HepG2 (cell line): ENCODE data around the gene PROM2.

Experiments
- CENPT ChIP-seq: sonication (generic); formaldehyde crosslinking; IDR thresholded peaks from 2 replicates; pipeline ENCODE4 v1.8.0; 2022; ENCODE audit warnings: low read depth, mild to moderate bottlenecking, moderate library complexity, missing genetic modification reagents
- EZH2 ChIP-seq: conservative IDR thresholded peaks from 2 replicates; pipeline ENCODE4 v1.6.1; 2012; ENCODE audit warnings: mild to moderate bottlenecking, low read depth, low read length, moderate library complexity
- JUN ChIP-seq: sonication (generic); formaldehyde crosslinking; IDR thresholded peaks from 2 replicates; pipeline ENCODE4 v1.4.0; 2020; ENCODE audit warnings: mild to moderate bottlenecking, missing genetic modification reagents
- MYC ChIP-seq: sonication (generic); formaldehyde crosslinking; IDR thresholded peaks from 2 replicates; pipeline ENCODE4 v1.9.0; 2021; ENCODE audit warnings: missing genetic modification reagents, borderline replicate concordance
- POLR2A ChIP-seq, 2 experiments: IDR thresholded peaks; 2 replicates each; pipeline ENCODE4 v1.6.1; 2011; ENCODE audit warnings: low read depth in 2 of 2, low read length in 2 of 2, mild to moderate bottlenecking in 1 of 2, moderate library complexity in 1 of 2; ENCODE audit not compliant: insufficient read depth in 1 of 2
- TAF1 ChIP-seq: sonication (generic); formaldehyde crosslinking; IDR thresholded peaks from 2 replicates; pipeline ENCODE4 v1.4.0; 2020; ENCODE audit warnings: missing genetic modification reagents
- TARDBP ChIP-seq: sonication (generic); formaldehyde crosslinking; IDR thresholded peaks from 2 replicates; pipeline ENCODE4 v1.8.0; 2022; ENCODE audit warnings: mild to moderate bottlenecking, missing genetic modification reagents
- ZNF282 ChIP-seq: fragments of 450-650 bp; IDR thresholded peaks from 2 replicates; pipeline ENCODE4 v1.6.1; 2018; ENCODE audit not compliant: partially characterized antibody
- ZNF496 ChIP-seq: sonication (generic); formaldehyde crosslinking; IDR thresholded peaks from 2 replicates; pipeline ENCODE4 v1.8.1; 2023; ENCODE audit warnings: mild to moderate bottlenecking, moderate library complexity, missing genetic modification reagents; ENCODE audit not compliant: insufficient replicate concordance
- TF ChIP-seq, protein P1 (sequence below): sonication (generic); formaldehyde crosslinking; conservative IDR thresholded peaks from 2 replicates; pipeline ENCODE4 v1.8.0; 2022; ENCODE audit warnings: mild to moderate bottlenecking, moderate library complexity, missing genetic modification reagents
- TF ChIP-seq, protein P2 (sequence below): sonication (generic); formaldehyde crosslinking; IDR thresholded peaks from 2 replicates; pipeline ENCODE4 v1.8.0; 2022; ENCODE audit warnings: missing genetic modification reagents, mild to moderate bottlenecking, borderline replicate concordance
- TF ChIP-seq, protein P3 (sequence below), 2 experiments: IDR thresholded peaks; 2 replicates each; pipeline ENCODE4 v1.6.1; 2011 to 2012; ENCODE audit warnings: low read length in 2 of 2, borderline replicate concordance in 1 of 2, low read depth in 1 of 2, mild to moderate bottlenecking in 1 of 2, moderate library complexity in 1 of 2
- TF ChIP-seq, protein P4 (sequence below): sonication (generic); formaldehyde crosslinking; IDR thresholded peaks from 2 replicates; pipeline ENCODE4 v1.4.0; 2020; ENCODE audit warnings: missing genetic modification reagents

DNA sequence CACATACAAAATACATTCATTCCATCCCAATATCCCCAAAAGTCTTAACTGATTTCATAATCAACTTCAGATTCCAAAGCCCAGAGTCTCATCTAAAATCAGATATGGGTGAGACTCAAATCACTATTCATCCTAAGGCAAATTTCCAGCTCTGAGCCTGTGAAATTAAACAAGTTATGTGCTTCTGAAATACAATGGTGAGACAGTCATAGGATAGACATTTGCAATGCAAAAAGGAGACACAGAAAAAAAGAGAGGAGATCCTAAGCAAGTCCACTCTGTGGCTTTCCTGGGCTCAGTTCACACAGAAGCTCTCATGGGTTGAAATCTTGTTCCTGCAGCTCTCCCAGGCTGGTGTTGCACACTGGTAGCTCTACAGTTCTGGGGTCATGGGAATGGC is 48.6 kb upstream of the PROM2 start:
- TF ChIP-seq, protein P1, sequence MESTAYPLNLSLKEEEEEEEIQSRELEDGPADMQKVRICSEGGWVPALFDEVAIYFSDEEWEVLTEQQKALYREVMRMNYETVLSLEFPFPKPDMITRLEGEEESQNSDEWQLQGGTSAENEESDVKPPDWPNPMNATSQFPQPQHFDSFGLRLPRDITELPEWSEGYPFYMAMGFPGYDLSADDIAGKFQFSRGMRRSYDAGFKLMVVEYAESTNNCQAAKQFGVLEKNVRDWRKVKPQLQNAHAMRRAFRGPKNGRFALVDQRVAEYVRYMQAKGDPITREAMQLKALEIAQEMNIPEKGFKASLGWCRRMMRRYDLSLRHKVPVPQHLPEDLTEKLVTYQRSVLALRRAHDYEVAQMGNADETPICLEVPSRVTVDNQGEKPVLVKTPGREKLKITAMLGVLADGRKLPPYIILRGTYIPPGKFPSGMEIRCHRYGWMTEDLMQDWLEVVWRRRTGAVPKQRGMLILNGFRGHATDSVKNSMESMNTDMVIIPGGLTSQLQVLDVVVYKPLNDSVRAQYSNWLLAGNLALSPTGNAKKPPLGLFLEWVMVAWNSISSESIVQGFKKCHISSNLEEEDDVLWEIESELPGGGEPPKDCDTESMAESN (CRISPR knock-in tag), result no peak
- no peak for TF ChIP-seq ZNF282
- TF ChIP-seq, protein P2, sequence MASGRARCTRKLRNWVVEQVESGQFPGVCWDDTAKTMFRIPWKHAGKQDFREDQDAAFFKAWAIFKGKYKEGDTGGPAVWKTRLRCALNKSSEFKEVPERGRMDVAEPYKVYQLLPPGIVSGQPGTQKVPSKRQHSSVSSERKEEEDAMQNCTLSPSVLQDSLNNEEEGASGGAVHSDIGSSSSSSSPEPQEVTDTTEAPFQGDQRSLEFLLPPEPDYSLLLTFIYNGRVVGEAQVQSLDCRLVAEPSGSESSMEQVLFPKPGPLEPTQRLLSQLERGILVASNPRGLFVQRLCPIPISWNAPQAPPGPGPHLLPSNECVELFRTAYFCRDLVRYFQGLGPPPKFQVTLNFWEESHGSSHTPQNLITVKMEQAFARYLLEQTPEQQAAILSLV, result no peak
- TF ChIP-seq, protein P3, sequence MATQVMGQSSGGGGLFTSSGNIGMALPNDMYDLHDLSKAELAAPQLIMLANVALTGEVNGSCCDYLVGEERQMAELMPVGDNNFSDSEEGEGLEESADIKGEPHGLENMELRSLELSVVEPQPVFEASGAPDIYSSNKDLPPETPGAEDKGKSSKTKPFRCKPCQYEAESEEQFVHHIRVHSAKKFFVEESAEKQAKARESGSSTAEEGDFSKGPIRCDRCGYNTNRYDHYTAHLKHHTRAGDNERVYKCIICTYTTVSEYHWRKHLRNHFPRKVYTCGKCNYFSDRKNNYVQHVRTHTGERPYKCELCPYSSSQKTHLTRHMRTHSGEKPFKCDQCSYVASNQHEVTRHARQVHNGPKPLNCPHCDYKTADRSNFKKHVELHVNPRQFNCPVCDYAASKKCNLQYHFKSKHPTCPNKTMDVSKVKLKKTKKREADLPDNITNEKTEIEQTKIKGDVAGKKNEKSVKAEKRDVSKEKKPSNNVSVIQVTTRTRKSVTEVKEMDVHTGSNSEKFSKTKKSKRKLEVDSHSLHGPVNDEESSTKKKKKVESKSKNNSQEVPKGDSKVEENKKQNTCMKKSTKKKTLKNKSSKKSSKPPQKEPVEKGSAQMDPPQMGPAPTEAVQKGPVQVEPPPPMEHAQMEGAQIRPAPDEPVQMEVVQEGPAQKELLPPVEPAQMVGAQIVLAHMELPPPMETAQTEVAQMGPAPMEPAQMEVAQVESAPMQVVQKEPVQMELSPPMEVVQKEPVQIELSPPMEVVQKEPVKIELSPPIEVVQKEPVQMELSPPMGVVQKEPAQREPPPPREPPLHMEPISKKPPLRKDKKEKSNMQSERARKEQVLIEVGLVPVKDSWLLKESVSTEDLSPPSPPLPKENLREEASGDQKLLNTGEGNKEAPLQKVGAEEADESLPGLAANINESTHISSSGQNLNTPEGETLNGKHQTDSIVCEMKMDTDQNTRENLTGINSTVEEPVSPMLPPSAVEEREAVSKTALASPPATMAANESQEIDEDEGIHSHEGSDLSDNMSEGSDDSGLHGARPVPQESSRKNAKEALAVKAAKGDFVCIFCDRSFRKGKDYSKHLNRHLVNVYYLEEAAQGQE (IDR thresholded peaks at IDR 0.05; ENCODE audit: borderline replicate concordance in 1 of 2, low read depth in 1 of 2, low read length in 2 of 2), result no peak
- no peak for TF ChIP-seq POLR2A (IDR thresholded peaks at IDR 0.05; ENCODE audit: insufficient read depth in 1 of 2, low read depth in 2 of 2, low read length in 2 of 2)
- no peak for TF ChIP-seq CENPT (CRISPR knock-in tag)
- TF ChIP-seq MYC (CRISPR knock-in tag), result no peak
- no peak for TF ChIP-seq JUN (CRISPR knock-in tag)
- TF ChIP-seq, protein P4, sequence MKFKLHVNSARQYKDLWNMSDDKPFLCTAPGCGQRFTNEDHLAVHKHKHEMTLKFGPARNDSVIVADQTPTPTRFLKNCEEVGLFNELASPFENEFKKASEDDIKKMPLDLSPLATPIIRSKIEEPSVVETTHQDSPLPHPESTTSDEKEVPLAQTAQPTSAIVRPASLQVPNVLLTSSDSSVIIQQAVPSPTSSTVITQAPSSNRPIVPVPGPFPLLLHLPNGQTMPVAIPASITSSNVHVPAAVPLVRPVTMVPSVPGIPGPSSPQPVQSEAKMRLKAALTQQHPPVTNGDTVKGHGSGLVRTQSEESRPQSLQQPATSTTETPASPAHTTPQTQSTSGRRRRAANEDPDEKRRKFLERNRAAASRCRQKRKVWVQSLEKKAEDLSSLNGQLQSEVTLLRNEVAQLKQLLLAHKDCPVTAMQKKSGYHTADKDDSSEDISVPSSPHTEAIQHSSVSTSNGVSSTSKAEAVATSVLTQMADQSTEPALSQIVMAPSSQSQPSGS (CRISPR knock-in tag), result no peak
- TF ChIP-seq TAF1 (CRISPR knock-in tag), result no peak
- TF ChIP-seq TARDBP (CRISPR knock-in tag), result no peak
- TF ChIP-seq EZH2, result no peak
- no peak for TF ChIP-seq ZNF496 (CRISPR knock-in tag)
